GM21447 (cell line): Measurements from ENCODE around the gene PRR15.

Experiments
- ATAC-seq: cut with Tn5 transposase; IDR thresholded peaks from one replicate; pipeline ENCODE4 v1.9.1; 2021; ENCODE audit not compliant: unreplicated experiment

PRR15 gene

DNA sequence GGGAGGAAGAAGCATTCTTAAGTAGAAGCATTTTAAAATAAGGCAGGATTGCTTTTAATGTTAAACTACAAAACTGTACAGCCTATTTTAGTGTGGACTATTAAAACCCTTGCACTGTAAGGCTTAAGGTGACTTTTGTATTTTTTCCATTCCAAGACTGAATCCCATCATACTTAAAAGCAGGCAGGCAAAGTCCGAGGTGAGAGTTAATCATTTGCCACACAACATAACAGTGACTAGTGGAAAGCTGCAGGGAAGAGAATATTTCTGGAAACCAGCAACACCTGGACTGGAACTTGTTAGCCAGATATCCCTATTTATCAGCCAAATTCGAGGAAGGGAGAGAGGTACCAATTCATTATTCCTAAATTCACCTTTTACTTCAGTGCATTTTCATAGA is 3.5 kb downstream of the PRR15 start:
- ATAC-seq = no peak

DNA sequence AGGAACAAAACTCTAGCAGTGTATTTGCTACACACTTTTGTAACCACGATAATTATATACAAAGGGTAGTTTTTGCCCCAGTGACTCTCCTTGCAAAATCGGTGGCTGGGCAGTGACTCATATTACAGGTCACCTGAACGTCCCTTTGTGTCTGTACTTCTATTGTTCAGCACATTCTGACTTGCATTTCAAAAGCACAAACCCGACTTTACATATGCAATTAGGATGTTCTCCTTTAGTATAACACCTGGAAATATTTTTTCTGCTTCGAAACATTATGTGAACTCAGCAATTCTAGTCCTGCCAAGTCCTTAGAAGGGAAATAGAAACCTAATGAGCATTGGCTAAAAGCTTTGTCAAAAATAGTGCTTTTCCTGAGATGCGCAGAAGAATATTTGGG is 6.0 kb downstream of the PRR15 start:
- no peak for ATAC-seq

DNA sequence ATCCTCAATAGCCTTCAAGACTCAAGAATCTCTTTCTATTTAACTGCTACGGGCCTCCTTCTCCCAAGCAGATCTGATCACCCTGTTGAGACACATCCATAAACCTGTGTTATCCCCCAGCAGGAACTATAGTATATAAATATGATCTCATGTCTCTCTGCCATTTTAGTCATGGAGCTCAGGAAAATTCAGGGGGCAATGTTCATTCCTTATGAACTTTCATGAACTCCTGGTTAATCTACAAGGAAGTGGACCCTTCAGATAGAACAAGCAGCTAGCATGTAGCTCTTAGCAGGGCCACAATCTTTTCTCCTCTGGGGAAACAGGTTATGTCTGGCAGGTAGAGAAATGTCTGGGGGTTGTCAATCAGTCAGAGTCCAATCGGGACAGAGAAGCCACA is 8.9 kb downstream of the PRR15 start:
- ATAC-seq = no peak

DNA sequence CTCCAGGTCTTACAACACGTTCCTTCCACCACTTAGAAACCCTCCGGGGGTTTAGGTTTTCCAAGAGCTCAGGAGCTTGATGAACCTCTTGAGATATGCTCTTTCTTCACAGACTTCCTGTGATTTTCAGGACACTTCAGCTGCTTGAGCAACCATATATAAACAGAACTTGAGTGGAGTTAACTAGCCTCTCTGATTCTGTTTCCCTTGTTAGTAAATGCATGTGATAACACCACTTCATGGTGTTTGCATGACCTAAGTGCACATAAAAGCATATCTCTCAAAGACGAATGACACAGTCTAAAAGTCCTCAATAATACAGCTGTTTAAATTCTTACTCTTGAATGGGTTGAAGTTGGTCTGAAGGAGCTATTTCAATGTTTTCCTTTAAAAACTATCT is 9.9 kb downstream of the PRR15 start:
- ATAC-seq = no peak

DNA sequence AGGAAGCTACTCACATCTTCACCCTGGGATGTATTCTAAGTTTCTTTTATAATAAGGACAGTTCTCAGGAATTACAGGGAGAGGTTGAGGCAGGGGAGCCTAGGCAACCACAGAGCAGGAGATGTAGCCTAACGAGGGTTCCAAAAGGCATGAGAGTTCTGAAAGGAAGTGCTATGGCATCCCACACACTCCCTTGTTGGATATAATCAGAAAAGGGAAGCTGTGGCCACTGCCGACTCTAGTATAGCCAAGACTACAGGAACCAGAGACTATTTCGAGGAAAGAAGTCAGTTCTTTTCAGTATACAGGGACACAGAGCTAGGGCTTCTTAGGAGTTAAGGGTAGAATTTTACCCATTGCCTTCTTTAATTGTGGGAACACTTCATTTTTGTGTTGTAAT is 11.0 kb downstream of the PRR15 start:
- ATAC-seq = no peak

DNA sequence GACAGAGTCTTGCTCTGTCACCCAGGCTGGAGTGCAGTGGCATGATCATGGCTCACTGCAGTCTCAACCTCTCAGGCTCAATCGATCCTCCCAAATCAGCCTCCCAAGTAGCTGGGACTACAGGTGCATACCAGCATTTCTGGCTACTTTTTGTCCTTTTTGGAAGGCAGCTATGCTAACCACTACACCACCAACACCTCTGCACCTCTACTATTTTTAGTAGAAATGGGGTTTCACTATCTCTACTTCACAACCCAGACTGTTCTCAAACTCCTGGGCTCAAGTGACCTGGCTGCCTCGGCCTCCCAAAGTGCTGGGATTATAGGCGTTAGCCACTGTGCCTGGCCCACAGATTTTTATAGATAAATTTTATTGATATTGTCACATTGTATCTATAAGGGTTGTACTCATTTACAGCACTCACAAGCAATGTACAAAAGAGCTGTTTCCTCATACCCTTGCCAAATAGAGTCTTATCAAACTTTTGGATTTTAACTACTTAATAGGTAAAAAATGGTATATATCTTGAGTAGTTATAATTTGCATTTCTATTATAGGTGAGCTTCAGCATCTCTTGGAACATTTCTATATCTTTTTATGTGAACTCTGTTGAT is 23.7 kb downstream of the PRR15 start:
- no peak for ATAC-seq

DNA sequence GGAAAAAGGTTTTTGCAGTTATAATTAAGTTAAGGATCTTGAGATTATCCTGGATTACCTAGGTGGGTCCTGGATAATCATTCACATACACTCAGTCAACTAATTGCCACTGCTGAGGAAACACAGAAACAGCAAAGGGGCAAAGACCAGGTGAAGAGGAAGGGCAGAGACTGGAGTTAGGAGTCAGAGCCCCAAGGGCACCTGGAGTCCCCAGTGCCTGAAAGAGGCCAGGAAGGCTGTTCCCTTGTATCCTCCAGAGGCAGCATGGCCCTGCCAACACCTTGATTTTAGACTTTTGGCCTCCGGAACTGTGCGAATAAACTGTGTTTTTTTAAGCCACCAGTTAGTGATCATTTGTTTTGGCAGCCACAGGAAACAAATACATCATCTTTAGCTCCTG is 24.6 kb downstream of the PRR15 start:
- no peak for ATAC-seq

DNA sequence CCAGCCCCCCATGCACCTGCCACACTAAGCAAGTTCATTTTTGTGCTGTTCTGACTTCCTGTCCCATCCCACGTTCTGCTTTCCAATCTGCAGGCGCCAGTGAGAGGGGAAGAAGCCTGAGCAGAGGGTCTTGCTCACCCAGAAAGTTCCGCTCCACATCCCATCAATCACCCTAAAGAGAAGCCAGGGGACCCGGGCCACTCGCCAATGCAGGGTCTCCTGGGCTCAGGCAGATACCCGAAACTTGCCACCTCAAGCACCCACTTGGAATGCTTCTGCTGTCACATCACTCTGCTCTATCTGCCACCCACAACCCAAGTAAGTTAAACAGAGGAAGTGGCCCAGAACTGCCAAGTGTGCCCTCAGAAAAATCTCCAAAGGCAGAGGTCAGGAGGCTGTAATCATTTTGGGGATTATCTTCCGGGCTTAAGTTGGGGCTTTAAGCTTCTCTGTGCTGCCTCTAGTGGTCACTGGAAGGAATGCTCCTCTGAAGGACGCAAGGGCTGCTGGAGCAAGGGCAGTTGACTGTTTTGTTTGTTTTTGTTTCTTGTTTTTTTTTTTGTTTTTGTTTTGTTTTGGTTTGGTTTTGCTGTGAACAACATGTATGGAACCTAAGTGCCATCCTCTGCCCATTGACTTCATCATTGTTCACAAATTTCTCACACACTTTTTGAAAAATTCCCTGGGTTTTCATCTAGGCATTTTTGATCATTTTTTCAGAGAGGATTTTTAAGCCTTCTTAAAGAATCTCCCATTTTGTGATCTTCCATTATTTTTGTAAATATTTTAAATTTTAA is 25.5 kb downstream of the PRR15 start:
- ATAC-seq = peak; percentile 95

DNA sequence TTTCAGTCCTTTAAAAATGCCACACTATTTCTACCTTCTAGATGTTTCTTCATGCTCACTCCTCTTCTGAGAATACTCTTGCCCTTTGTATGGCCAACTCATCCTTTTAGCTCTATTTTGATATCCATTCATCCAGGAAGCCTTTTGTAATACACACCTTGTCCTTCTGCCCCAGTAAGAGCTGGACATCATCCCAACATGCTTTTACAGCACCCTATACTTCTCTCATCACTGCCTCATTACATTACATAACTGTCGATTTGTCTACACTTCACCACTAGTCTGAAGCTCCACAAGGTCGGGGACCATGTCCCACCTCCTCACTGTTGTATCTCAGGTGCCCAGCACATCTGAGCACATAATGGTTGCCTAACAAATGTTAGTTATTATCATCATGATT is 29.2 kb downstream of the PRR15 start:
- ATAC-seq = no peak

DNA sequence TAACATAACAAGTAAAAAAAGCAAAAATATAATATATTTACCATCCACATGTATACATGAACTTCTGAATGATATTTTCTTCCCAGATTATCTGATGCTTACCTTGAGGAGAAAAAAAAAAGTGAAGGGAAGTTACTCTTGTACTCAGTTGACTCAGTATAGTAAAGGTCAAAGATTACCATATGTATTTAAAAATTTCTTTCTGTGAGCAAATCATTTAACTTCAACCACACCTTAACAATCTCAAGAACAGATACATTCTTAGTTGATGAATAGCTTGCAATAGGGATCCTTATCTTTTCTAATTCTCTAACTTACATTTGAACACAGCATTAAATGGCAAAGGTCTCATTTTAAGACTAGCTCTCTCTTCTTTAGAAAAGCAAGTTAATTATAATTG is 29.8 kb downstream of the PRR15 start:
- ATAC-seq = no peak

DNA sequence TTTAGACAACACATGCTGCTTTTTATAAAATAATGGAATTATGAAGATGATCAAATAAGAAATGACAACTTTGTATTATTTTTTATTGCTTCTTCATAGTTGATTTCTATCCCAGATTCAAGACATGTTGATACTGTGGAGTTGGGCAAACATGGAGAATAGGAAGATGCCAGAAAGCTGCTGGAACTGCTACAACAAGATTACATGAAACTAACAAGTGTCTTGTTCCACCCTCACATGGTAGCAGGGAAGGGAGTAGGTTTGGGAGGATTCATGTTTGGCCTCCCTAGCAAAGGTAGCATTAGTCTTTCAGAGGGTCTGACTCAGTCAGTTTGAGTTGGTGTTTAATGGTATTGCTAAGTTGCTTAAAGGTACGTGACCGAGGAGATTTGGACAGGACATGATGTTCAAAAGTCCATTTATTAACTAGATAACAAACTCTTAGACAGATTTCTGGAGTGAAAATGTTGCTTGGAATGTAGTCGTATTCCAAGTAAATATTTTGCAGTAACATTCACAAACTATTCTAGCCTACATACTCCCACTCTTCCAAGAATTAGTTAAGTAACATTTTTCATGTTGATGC is 33.1 kb downstream of the PRR15 start:
- no peak for ATAC-seq

DNA sequence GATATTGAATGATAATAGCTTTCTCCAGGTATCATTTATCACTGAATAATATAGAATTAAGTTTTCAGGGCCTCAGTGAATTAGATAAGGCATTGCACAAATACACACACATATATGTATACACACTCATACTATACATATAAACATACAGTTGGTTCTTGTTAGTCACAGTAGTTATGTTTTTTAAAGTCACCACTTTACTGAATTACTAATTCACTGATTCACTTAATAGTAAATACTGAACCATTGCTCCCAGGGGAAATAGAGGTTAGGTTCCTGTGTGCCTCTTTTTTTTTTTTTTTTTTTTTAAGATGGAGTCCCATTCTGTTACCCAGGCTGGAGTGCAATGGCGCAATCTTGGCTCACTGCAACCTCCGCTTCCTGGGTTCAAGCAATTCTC is 33.6 kb downstream of the PRR15 start:
- no peak for ATAC-seq

DNA sequence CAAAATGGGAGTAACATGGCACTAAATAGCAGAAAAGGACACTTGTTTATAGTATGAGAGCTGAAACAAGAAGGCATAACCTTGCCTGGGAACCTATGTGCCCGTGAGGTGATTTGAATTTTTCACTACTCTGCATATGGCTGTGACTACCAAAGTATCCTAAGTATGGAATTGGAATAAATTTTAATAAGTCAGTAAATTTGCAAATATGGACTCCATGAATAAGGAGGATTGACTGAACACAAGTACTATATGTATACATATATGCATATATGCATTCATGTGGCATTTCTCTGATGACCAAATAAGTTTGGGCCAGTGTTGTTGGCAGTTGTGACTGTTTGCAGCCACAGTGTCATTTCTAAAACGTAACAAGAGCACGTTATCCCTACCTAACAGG is 34.5 kb downstream of the PRR15 start:
- no peak for ATAC-seq

DNA sequence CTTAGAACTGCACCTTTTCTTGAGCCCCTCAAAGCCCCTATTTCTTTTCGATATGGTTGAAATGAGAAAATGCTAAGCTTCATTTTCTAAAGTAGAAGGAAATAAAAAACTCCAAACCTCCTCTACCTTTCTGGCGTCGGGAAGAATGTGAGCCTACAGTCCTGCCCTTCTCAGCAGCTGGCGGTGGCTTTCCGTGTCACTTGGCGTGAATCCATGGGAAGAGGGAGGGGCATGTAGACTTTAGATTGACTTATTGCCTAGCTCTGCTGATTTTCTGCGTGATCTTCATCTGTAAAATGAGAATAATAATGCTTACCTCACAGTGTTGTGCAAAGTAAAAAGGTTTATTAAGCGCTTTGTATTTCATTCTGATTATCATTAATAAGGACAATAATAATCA is 35.0 kb downstream of the PRR15 start:
- ATAC-seq = no peak

DNA sequence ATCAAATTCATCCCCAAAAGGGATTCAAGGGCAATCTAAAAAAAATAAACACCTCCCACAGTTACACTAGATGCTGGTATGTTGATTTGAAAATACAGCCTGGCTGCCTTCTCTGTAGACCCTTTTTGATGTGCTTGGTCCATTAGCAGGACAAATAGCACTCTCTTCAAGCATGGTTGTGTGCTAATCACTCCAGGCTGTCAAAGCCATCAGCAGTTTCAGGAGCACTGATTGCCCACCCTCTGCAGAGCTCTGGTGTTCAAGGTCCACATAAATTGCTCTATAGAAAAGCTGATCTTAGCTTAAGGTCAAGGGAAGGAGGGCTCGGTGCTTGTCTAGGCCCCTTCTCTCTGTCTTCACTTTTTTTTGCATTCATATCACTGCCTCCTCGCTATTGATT is 35.4 kb downstream of the PRR15 start:
- ATAC-seq = no peak

DNA sequence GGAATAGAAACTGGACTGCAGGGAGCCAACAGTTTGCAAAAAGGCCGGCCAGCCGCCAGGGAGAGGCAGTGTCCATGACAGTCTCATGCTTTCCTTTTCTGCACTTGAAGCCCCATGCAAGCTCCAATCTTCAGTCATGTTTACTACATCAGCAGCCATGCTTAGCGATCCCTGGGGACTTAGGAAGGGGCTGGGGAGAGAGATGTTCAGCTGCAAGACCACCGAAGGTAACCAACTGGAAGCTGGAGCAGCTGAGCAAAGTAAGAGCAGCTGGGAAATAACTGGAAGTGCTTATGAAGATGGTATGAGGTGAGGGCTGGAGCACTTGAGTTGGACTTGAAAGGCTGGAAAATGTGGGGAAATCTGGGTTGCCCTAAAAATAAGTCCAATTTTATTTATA is 37.0 kb downstream of the PRR15 start:
- no peak for ATAC-seq

DNA sequence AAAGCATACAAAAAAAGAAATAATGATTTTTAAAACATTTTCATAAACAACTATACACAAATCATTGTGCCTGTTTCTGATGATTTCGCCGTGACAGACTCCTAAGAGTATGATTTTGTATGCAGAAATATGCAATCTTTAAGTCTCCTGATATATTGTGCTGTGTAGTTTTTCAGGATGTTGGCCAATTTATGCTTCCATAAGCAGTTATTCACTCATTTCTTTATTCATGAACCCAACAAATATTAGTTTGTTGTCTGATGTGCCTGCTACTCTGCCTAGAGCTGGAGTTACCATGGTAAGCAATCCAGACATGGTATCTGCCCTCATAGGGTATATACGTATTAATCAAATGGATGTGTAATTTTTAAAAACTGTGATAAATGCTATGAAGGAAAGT is 40.4 kb downstream of the PRR15 start:
- no peak for ATAC-seq

DNA sequence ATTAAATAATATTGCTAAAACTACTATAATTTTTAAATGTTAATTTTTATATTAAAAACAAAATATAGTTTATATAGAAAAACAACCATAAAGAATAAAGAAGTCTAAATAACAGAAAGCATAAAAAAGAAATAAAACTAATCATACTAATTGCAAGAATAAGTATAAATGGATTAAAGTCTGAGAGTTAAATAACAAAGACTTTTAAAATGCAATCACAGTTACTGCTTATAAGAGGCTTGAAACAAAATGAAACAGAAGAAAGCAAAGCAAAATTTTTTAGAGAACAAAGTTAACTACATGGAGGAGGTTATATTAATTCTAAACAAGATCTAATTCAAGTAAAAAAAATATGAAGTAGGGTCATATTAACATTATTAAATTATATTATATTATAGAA is 41.1 kb downstream of the PRR15 start:
- ATAC-seq = no peak

DNA sequence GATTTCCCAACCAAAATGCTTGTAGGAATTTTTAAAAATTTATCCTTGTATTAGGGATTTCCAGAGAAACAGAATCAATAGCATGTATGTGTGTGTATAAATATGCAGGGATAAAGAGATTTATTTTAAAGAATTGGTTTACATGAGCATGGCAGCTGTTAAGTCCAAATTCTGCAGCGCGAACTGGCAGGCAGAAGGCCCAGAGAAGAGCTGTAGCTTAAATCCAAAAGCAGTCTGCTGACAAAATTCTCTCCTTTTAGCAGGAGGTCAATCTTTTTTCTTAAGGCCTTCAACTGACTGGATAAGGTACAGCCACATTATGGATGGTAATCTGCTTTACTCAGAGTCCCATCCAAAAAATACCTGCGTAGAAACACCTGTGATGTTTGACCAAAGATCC is 42.0 kb downstream of the PRR15 start:
- ATAC-seq = no peak

DNA sequence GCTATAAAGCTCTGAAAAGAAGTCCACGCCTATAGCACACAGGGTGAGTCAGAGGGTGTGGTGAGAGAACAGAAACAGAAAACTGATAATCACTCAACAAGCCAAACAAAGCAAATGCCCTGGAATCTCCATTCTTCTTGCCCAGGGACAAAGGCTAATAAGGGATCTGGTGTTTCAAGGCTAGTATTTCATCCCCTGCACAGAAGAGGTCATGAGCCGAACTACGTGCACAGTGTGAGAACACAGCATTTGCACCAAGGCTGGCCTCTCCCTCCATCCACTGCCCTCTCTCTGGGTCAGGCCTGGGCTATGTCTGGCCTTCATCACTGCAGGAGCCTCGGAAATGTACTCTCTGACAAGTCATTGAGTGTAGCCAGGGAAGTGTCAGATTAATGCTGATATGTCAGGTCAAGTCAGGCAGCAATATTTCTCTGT is 42.7 kb downstream of the PRR15 start:
- ATAC-seq = no peak

DNA sequence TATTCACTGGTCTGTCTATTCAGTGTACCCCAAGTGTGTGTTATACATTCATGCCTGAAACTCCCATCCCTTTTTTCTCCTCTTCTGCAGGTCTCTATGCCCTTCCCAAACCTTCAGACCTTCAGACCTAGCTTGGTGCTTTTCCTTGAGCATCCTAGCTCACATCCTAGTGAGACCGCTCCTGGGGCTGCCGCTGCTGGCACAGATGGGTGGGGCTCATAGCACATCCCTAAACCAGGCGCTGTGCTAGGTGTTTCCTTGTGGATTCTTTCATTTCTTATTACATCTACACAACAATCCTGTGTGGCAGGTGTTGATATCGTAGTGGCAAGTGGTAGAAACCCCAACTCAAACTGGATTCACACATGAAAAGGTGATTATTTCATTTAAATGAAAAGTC is 43.2 kb downstream of the PRR15 start:
- ATAC-seq = no peak

DNA sequence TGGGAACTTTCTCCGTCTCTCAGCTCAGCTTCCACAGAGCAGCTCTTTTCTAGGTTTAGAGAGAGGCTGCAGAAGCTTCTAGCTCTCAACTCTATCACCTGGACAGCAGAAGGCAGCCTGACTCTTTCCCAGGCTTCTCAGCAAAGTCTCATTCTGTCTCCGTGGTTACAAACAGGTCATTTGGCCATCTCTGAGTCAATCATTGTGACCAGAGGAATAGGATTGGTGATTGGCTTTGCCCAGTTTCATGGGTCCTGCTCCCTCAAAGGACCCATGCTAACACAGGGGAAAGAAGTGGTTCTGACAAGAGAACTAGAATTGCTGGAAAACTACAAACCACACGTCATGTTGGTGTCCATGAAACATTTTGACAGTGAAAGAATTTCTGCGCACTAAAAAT is 43.6 kb downstream of the PRR15 start:
- ATAC-seq = no peak

DNA sequence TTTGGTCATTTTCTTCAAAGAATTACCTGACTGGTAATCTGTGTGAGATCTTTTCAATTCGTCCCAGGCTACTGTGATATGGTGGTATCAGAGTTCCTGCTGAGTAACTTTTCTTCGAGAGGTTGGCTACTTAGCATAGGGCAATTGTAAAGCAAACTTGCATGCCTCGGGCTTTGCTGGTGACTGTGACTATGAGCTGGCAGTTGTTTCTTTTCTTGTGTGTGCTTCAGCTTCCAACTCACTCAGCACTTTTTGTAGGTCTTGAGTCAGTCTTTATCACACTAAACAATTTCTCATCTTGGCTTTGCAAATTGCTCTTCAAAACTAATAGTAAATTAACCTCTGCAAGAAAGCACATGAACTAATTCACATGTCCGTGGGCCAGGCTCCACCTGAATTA is 44.3 kb downstream of the PRR15 start:
- no peak for ATAC-seq
